ENCODE measurements around the gene SLC12A7. TPM values are rescaled to one million over a fixed set of nuclear protein-coding genes. Genes with fewer than 3 reads are reported as not detected.
"Not testable (repeated sequence)": the region's sequence is repeated elsewhere in the genome, so short reads cannot be mapped to it uniquely, and the experiment has no call there.

The SLC12A7 gene
- total RNA-seq, 1 donor from 2014 or later = 11.5 TPM

- Mint-ChIP-seq H3K4me3 (ENCODE audit: unreplicated experiment) (no peak overlapping the region), H3K27ac (ENCODE audit: unreplicated experiment) (no peak overlapping the region), H3K4me1 (ENCODE audit: unreplicated experiment) (no peaks in the 10 kb centered on the region), H3K36me3 (ENCODE audit: unreplicated experiment) (no peaks in the 10 kb centered on the region), H3K9me3 (ENCODE audit: unreplicated experiment) (no peaks in the 10 kb centered on the region), H3K27me3 (ENCODE audit: unreplicated experiment) (peaks cover 41% of the 10 kb centered on the region)
- no peak for DNase-seq (ENCODE audit: extremely low spot score, unreplicated experiment)
- no peak for TF ChIP-seq CTCF (IDR thresholded peaks at IDR 0.05)
Measured at GRCh38 chr5:1158647-1159340, 46.9 kb upstream of the SLC12A7 start.

- peaks cover 45% of the 10 kb centered on the region for H3K27me3 Mint-ChIP-seq (ENCODE audit: unreplicated experiment)
- not testable (repeated sequence) for H3K27ac Mint-ChIP-seq (ENCODE audit: unreplicated experiment); H3K36me3 Mint-ChIP-seq (ENCODE audit: unreplicated experiment); DNase-seq (ENCODE audit: extremely low spot score, unreplicated experiment); H3K4me3 Mint-ChIP-seq (ENCODE audit: unreplicated experiment); H3K9me3 Mint-ChIP-seq (ENCODE audit: unreplicated experiment); H3K4me1 Mint-ChIP-seq (ENCODE audit: unreplicated experiment)
Measured at GRCh38 chr5:1157461-1157986, 45.7 kb upstream of the SLC12A7 start.

GRCh38 chr5:1156754-1157460 lies 45.0 kb upstream of the SLC12A7 start:
- TF ChIP-seq CTCF (IDR thresholded peaks at IDR 0.05) = no peak
- Mint-ChIP-seq H3K27me3 (ENCODE audit: unreplicated experiment) (peaks cover 45% of the 10 kb centered on the region), H3K36me3 (ENCODE audit: unreplicated experiment) (no peaks in the 10 kb centered on the region), H3K27ac (ENCODE audit: unreplicated experiment) (no peak overlapping the region), H3K9me3 (ENCODE audit: unreplicated experiment) (no peaks in the 10 kb centered on the region), H3K4me3 (ENCODE audit: unreplicated experiment) (no peak overlapping the region), H3K4me1 (ENCODE audit: unreplicated experiment) (peaks cover 4% of the 10 kb centered on the region)
- DNase-seq (ENCODE audit: extremely low spot score, unreplicated experiment) = no peak

GRCh38 chr5:1156033-1156753 lies 44.3 kb upstream of the SLC12A7 start:
- Mint-ChIP-seq H3K9me3 (ENCODE audit: unreplicated experiment) (no peaks in the 10 kb centered on the region), H3K4me1 (ENCODE audit: unreplicated experiment) (peaks cover 4% of the 10 kb centered on the region), H3K27me3 (ENCODE audit: unreplicated experiment) (peaks cover 46% of the 10 kb centered on the region), H3K4me3 (ENCODE audit: unreplicated experiment) (no peak overlapping the region), H3K36me3 (ENCODE audit: unreplicated experiment) (no peaks in the 10 kb centered on the region), H3K27ac (ENCODE audit: unreplicated experiment) (no peak overlapping the region)
- DNase-seq (ENCODE audit: extremely low spot score, unreplicated experiment) = no peak
- TF ChIP-seq CTCF (IDR thresholded peaks at IDR 0.05) = no peak

GRCh38 chr5:1155191-1156032 lies 43.5 kb upstream of the SLC12A7 start:
- H3K27ac Mint-ChIP-seq (ENCODE audit: unreplicated experiment) = no peak overlapping the region
- DNase-seq (ENCODE audit: extremely low spot score, unreplicated experiment) = no peak
- no peaks in the 10 kb centered on the region for H3K9me3 Mint-ChIP-seq (ENCODE audit: unreplicated experiment)
- H3K36me3 Mint-ChIP-seq (ENCODE audit: unreplicated experiment) = no peaks in the 10 kb centered on the region
- no peak overlapping the region for H3K4me3 Mint-ChIP-seq (ENCODE audit: unreplicated experiment)
- TF ChIP-seq CTCF (IDR thresholded peaks at IDR 0.05) = no peak
- H3K27me3 Mint-ChIP-seq (ENCODE audit: unreplicated experiment) = peaks cover 50% of the 10 kb centered on the region
- peaks cover 4% of the 10 kb centered on the region for H3K4me1 Mint-ChIP-seq (ENCODE audit: unreplicated experiment)

Measured in osteocyte (in vitro differentiated cells).